ENCODE data around the gene NPAS3. TPM values are rescaled to one million over a fixed set of nuclear protein-coding genes. Genes with fewer than 3 reads are reported as not detected.

NPAS3 gene
- total and polyA plus RNA-seq, 8 donors: 0.23 to 2.8 (median 1.4) TPM

DNA sequence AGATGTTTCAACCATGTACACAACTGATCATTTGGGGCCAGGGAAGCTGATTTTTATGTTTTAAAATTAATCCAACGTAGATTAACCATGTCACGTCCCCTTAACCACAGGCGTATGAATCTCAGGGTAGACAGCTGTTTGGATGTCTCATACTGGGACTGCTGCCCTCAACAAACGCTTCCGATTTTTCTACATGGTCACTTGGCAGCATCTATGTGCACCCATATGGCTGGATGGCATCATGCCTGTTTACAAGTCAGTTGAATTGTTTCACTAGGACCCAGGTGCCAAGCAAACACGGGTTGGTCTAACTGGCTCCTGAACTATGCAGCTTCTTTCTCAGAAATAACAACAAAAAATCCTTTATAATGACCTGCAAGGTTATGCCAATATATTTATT is 393.8 kb downstream of the NPAS3 start:
- Histone ChIP-seq H3K27ac (no peak overlapping the region), H3K4me3 (no peak overlapping the region), H3K4me1 (no peaks in the 10 kb centered on the region), H3K9me3 (no peaks in the 10 kb centered on the region), H3K27me3 (no peaks in the 10 kb centered on the region), H3K36me3 (no peaks in the 10 kb centered on the region)
- intact Hi-C loops (cut with DNase I): no loop called here
- peak in 1 of 6 donors; percentile 14 for DNase-seq
- TF ChIP-seq, protein P1, sequence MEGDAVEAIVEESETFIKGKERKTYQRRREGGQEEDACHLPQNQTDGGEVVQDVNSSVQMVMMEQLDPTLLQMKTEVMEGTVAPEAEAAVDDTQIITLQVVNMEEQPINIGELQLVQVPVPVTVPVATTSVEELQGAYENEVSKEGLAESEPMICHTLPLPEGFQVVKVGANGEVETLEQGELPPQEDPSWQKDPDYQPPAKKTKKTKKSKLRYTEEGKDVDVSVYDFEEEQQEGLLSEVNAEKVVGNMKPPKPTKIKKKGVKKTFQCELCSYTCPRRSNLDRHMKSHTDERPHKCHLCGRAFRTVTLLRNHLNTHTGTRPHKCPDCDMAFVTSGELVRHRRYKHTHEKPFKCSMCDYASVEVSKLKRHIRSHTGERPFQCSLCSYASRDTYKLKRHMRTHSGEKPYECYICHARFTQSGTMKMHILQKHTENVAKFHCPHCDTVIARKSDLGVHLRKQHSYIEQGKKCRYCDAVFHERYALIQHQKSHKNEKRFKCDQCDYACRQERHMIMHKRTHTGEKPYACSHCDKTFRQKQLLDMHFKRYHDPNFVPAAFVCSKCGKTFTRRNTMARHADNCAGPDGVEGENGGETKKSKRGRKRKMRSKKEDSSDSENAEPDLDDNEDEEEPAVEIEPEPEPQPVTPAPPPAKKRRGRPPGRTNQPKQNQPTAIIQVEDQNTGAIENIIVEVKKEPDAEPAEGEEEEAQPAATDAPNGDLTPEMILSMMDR (IDR thresholded peaks at IDR 0.05): no peak
- ATAC-seq: no peak
- no peak for FAIRE-seq
- WGBS, 2 donors: 54 to 63% methylated on average over 6 of the region's 6 CpGs

DNA sequence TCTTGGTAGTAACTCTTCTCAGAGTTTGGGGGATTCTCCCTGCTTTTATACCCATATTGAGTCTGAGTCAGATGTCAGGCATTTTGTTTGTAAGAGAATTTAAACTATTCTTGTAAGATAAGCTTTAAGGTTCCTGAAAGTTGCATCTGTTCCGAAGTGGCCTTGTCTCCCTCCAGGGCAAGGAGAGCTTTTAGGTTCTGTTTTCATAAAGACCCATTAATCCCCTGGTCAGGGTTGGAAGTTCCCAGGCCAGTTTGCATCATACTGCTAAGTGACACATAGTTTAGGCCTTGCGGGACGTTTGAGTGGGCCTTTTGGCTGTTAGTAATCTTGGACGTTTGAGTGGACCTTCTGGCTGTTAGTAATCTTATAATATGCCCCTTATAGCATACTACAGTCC is 396.7 kb downstream of the NPAS3 start:
- Histone ChIP-seq H3K4me3 (no peak overlapping the region), H3K27me3 (no peaks in the 10 kb centered on the region), H3K4me1 (no peaks in the 10 kb centered on the region), H3K27ac (no peak overlapping the region), H3K9me3 (no peaks in the 10 kb centered on the region), H3K36me3 (no peaks in the 10 kb centered on the region)
- no peak for ATAC-seq
- no peak for DNase-seq
- TF ChIP-seq, protein P1 (IDR thresholded peaks at IDR 0.05): no peak
- intact Hi-C loops (cut with DNase I): no loop called here
- no peak for FAIRE-seq
- 69% methylated on average over 4 of the region's 4 CpGs for WGBS, 2 donors

DNA sequence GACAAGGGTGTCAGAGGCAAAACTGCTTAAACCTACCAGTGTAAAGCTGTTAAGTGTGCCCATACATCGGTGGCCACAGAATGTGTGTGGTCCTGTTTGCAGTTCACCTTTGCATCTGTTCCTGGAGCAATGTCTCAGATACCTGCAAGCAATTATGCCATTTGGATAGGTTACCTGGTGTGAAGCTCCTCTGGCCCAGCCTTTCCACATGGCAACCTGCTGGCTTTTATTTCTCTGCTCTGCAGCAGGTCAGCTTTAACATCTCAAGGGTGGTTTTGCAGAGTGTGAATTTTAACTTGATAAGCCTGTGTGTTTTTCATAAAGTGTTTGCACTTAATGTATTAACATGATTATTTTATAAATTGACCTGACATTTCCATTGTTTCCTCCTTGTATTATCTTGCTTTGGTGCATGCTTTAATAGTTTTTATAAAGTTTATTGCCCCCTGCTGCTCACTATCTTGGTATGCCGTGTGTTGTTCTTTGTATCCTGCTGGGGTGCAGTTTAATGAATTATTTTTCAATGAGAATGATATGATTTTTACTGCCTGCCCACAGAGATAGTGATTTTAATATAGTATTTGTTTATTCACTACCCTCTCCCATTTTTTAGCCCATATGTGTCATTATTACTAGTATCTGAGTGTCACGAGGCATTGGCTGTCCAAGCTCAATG is 403.8 kb downstream of the NPAS3 start:
- H3K36me3 ChIP-seq: no peaks in the 10 kb centered on the region
- intact Hi-C loops (cut with DNase I): no loop called here
- H3K4me3 ChIP-seq: no peak overlapping the region
- 55 to 63% methylated on average over 3 of the region's 3 CpGs for WGBS, 2 donors
- DNase-seq (no peak), ATAC-seq (no peak), FAIRE-seq (no peak)
- H3K27me3 ChIP-seq: no peaks in the 10 kb centered on the region
- no peaks in the 10 kb centered on the region for H3K4me1 ChIP-seq
- TF ChIP-seq, protein P1 (IDR thresholded peaks at IDR 0.05): no peak
- no peaks in the 10 kb centered on the region for H3K9me3 ChIP-seq
- H3K27ac ChIP-seq: no peak overlapping the region

DNA sequence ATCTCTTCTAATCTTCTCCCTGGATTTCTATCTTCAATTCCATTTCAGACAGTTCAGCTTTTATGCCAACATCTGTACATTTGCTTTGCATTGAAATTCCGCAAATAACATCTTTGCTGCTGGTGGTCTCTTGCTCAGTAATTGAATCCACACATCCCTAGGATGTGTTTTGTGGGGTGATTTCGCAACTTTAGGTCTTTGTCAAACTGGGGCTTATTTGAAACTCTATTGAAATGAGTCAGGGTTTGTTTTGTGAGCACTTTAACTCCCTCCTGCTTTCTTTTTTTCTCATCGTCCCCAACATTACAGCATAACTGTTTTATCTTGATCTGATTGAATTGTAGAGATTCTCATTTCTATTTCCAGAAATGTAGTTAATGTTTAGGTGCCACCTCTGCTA is 404.3 kb downstream of the NPAS3 start:
- Histone ChIP-seq H3K27ac (no peak overlapping the region), H3K4me1 (no peaks in the 10 kb centered on the region), H3K9me3 (no peaks in the 10 kb centered on the region), H3K36me3 (no peaks in the 10 kb centered on the region), H3K27me3 (no peaks in the 10 kb centered on the region), H3K4me3 (no peak overlapping the region)
- ATAC-seq: no peak
- TF ChIP-seq, protein P1 (IDR thresholded peaks at IDR 0.05): no peak
- intact Hi-C loops (cut with DNase I): no loop called here
- no peak for DNase-seq
- 56 to 64% methylated on average over 3 of the region's 3 CpGs for WGBS, 2 donors
- no peak for FAIRE-seq

DNA sequence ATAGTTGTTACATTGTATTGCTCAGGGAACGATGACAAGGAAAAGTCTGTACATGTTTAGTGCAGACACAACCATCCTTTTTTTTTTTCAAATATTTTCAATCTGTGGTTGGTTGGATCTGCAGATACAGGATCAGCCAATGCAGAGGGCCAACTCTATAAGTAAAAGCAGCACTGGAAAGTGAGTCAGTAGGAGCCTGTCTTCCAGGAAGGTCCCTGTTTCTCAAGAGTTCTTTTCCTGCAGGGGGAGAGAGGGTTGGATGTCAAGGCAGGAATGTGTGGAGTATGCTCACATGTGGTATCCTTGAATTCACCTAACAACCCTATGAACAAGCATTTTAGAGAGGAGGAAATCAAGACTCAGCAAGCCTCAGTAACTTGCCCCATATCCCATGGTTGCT is 409.1 kb downstream of the NPAS3 start:
- no peak for ATAC-seq
- intact Hi-C loops (cut with DNase I): no loop called here
- H3K4me1 ChIP-seq: no peaks in the 10 kb centered on the region
- no peaks in the 10 kb centered on the region for H3K9me3 ChIP-seq
- TF ChIP-seq, protein P1 (IDR thresholded peaks at IDR 0.05): no peak
- no peak for FAIRE-seq
- no peak for DNase-seq
- H3K27ac ChIP-seq: no peak overlapping the region
- H3K4me3 ChIP-seq: no peak overlapping the region
- H3K36me3 ChIP-seq: no peaks in the 10 kb centered on the region
- WGBS, 2 donors: 74 to 84% methylated on average over 1 of the region's 1 CpG
- no peaks in the 10 kb centered on the region for H3K27me3 ChIP-seq

All from pancreas (tissue), 10 donors.